Right lobe of liver (tissue), 6 donors: Measurements from ENCODE around the gene ANKS6. TPM values are rescaled to one million over a fixed set of nuclear protein-coding genes. Genes with fewer than 3 reads are reported as not detected.

Experiments
- ATAC-seq, 4 donors: fragments of 200-7000 bp; cut with Tn5 transposase; one replicate each; pipeline ENCODE4 v1.9.1; 2020; ENCODE audit warnings: mild to moderate bottlenecking in 4 of 4, moderate library complexity in 4 of 4
- DNase-seq, 3 donors: peaks; one replicate each; pipeline ENCODE4 v3.0.0-alpha.2; 2020
- H3K27ac ChIP-seq, 3 donors: fragments of 200-600 bp; one replicate each; pipeline ENCODE4 v1.8.0; 2022
- H3K27me3 ChIP-seq, 2 donors: fragments of 200-600 bp; one replicate each; pipeline ENCODE4 v1.8.0; 2022
- H3K36me3 ChIP-seq, 4 donors: fragments of 200-600 bp; sonication (generic) in 1 of 4; one replicate each; pipeline versions ENCODE4 v1.5.1 to v1.8.0; 2017 to 2022; ENCODE audit warnings: control low read depth in 1 of 4
- H3K4me1 ChIP-seq, 4 donors: fragments of 200-600 bp; sonication (generic) in 1 of 4; one replicate each; pipeline versions ENCODE4 v1.5.1 to v1.8.0; 2017 to 2022; ENCODE audit warnings: control low read depth in 1 of 4
- H3K4me3 ChIP-seq, 3 donors: fragments of 200-600 bp; one replicate each; pipeline ENCODE4 v1.8.0; 2022
- H3K9me3 ChIP-seq, 4 donors: fragments of 200-600 bp; sonication (generic) in 1 of 4; one replicate each; pipeline versions ENCODE4 v1.5.1 to v1.8.0; 2017 to 2022; ENCODE audit warnings: control low read depth in 1 of 4
- POLR2A ChIP-seq: fragments of 450-650 bp; IDR thresholded peaks from one replicate; pipeline ENCODE4 v1.6.1; 2017; ENCODE audit warnings: antibody characterized with exemption, mild to moderate bottlenecking
- WGBS: methylation state at CpG from one replicate; pipeline ENCODE4 v1.1.6; 2018; ENCODE audit warnings: low coverage, low lambda C conversion rate; ENCODE audit not compliant: insufficient coverage; ENCODE audit errors: missing lambda C conversion rate; 5-methylcytosine and 5-hydroxymethylcytosine counted together
- intact Hi-C, 2 donors: fragments of 100-400 bp; cut with DNase I; formaldehyde crosslinking; loops; one replicate each; pipeline versions ENCODE4 v1.11.2 to v1.14.1; 2022
- total RNA-seq, 6 experiments: library from RNA; depleted of rRNA in 2 of 6; stranded (reverse); fragments of >200 nt in 2 of 6; fragmentation: NEBNext Ultra II Directional in 3 of 6; extraction: Animal tissue kit (Norgen Biotek cat#: 25700) in 3 of 6; gene quantifications; one replicate each; pipeline versions ENCODE4 v1.1.0 to v1.2.4, GENCODE V29; 2016 to 2023
- TF ChIP-seq, protein P1 (sequence below), 4 donors: fragments of 200-600 bp in 3 of 4; fragments of 450-650 bp in 1 of 4; IDR thresholded peaks; one replicate each; pipeline versions ENCODE4 v1.5.1 to v1.8.0; 2016 to 2022; ENCODE audit warnings: antibody characterized with exemption in 4 of 4, mild to moderate bottlenecking in 2 of 4
- donor health status: DM: no; HTN: yes; CAD: no.
- donor health status: DM: no; HTN: no; CAD: no.
- donor health status: DM: no; HTN: no; CAD: no.
- donor health status: DM: no; HTN: yes; CAD: no.
- donor health status: DM: no; HTN: yes; CAD: no.

Gene ANKS6
- total RNA-seq, 6 experiments from 2014 or later = 3.7 to 7.9 (median 4.7) TPM

GRCh38 chr9:98805506-98806272 lies 9.3 kb upstream of the ANKS6 start:
- intact Hi-C loops = no loop called here
- ATAC-seq = no peak
- TF ChIP-seq POLR2A = no peak
- TF ChIP-seq, protein P1, sequence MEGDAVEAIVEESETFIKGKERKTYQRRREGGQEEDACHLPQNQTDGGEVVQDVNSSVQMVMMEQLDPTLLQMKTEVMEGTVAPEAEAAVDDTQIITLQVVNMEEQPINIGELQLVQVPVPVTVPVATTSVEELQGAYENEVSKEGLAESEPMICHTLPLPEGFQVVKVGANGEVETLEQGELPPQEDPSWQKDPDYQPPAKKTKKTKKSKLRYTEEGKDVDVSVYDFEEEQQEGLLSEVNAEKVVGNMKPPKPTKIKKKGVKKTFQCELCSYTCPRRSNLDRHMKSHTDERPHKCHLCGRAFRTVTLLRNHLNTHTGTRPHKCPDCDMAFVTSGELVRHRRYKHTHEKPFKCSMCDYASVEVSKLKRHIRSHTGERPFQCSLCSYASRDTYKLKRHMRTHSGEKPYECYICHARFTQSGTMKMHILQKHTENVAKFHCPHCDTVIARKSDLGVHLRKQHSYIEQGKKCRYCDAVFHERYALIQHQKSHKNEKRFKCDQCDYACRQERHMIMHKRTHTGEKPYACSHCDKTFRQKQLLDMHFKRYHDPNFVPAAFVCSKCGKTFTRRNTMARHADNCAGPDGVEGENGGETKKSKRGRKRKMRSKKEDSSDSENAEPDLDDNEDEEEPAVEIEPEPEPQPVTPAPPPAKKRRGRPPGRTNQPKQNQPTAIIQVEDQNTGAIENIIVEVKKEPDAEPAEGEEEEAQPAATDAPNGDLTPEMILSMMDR (IDR thresholded peaks at IDR 0.05) = no peak
- Histone ChIP-seq H3K27me3 (no peaks in the 10 kb centered on the region), H3K4me1 (peaks cover 0 to 5% (median 0%) of the 10 kb centered on the region in 4 donors), H3K36me3 (no peaks in the 10 kb centered on the region), H3K27ac (no peak overlapping the region), H3K9me3 (no peaks in the 10 kb centered on the region), H3K4me3 (no peak overlapping the region)
- WGBS = 73% methylated on average over 7 of the region's 8 CpGs
- no peak for DNase-seq

- Histone ChIP-seq H3K4me1 (peaks cover 0 to 5% (median 0%) of the 10 kb centered on the region in 4 donors), H3K27me3 (no peaks in the 10 kb centered on the region), H3K36me3 (no peaks in the 10 kb centered on the region), H3K4me3 (no peak overlapping the region), H3K27ac (no peak overlapping the region), H3K9me3 (no peaks in the 10 kb centered on the region)
- DNase-seq (no peak), ATAC-seq (no peak)
- WGBS = 9% methylated on average over 2 of the region's 2 CpGs
- TF ChIP-seq, protein P1 (IDR thresholded peaks at IDR 0.05) = no peak
- TF ChIP-seq POLR2A = no peak
- intact Hi-C loops = no loop called here
Measured at GRCh38 chr9:98804083-98804482, 7.7 kb upstream of the ANKS6 start.

GRCh38 chr9:98801969-98802371 lies 5.6 kb upstream of the ANKS6 start:
- Histone ChIP-seq H3K27me3 (no peaks in the 10 kb centered on the region), H3K27ac (no peak overlapping the region), H3K4me3 (no peak overlapping the region), H3K4me1 (no peaks in the 10 kb centered on the region), H3K9me3 (no peaks in the 10 kb centered on the region), H3K36me3 (no peaks in the 10 kb centered on the region)
- intact Hi-C loops = no loop called here
- DNase-seq (no peak), ATAC-seq (peak in 1 of 4 donors; percentile 17)
- no CpG with 5 or more reads among the region's 1 CpG for WGBS
- no peak for TF ChIP-seq POLR2A
- TF ChIP-seq, protein P1 (IDR thresholded peaks at IDR 0.05) = no peak

GRCh38 chr9:98801561-98801960 lies 5.2 kb upstream of the ANKS6 start:
- no peak for DNase-seq
- no peaks in the 10 kb centered on the region for H3K9me3 ChIP-seq
- no peak overlapping the region for H3K4me3 ChIP-seq
- WGBS = 90% methylated on average over 1 of the region's 1 CpG
- intact Hi-C loops = no loop called here
- no peak overlapping the region for H3K27ac ChIP-seq
- H3K36me3 ChIP-seq = no peaks in the 10 kb centered on the region
- TF ChIP-seq, protein P1 (IDR thresholded peaks at IDR 0.05) = no peak
- TF ChIP-seq POLR2A = no peak
- H3K4me1 ChIP-seq = no peaks in the 10 kb centered on the region
- no peak for ATAC-seq
- no peaks in the 10 kb centered on the region for H3K27me3 ChIP-seq
